HG02840 (cell line): ENCODE measurements around the gene SREBF1.

Source experiments
- ATAC-seq: cut with Tn5 transposase; IDR thresholded peaks from one replicate; pipeline ENCODE4 v1.9.1; 2021; ENCODE audit warnings: mild to moderate bottlenecking, moderate library complexity, moderate number of reproducible peaks; ENCODE audit not compliant: unreplicated experiment, low FRiP score

Gene SREBF1

DNA sequence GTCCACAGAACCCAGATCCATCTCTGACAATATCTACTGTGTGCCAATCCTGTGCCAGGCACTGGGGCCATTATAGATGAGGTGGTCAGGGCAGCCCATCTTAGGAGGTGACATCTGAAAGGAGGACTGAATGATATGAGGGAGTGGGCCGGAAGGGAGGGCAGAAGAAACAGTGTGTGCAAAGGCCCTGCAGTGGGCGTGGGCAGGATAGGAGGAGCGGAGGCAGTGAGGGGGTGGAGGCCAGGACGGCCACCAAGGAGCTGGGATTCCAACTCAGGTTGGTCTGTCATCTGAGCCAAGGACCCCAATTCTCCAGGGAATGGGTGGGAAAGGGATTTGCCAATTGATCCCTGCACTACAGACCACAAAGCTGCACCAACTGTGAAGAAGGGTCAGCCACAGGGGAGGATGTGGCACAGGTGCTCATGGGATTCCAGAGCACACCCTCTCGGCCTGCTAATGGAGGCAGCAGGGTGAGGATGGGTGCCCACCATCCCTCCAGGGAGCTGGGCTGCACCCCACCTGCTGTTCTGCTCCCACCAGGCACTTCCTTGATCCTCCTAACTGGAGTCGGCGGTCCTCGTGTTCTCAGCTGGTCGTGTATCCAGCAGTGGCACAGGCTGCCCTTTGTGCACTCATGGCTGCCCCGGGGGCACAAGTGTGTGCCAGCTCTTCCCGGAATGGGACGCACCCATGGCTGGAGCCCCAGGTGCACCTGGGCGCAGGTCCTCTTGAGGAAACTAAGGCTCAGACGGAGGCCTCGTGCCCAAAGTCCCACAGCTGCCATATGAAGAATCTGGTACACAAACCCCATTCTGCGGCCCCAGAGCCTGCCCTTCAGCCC is 9.6 kb downstream of the SREBF1 start:
- ATAC-seq: no peak

DNA sequence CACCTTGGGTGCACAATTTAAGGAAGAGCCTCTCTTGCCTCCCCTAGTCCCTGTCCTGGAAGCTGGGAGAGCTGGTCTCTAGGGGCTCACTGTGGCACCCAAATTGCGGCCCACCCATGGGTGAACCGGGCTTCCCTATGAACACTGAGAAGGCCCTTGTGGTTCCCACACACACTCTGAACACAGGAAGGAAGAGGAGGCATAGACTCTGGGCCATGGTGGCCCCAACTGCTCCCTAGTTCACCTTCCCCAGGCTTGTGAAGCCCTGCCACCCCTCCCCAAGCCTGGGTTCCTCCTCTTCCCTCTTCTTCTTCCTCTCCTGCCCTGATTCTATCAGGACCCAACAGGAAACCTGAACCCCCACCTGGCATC is 10.5 kb downstream of the SREBF1 start:
- ATAC-seq: no peak

DNA sequence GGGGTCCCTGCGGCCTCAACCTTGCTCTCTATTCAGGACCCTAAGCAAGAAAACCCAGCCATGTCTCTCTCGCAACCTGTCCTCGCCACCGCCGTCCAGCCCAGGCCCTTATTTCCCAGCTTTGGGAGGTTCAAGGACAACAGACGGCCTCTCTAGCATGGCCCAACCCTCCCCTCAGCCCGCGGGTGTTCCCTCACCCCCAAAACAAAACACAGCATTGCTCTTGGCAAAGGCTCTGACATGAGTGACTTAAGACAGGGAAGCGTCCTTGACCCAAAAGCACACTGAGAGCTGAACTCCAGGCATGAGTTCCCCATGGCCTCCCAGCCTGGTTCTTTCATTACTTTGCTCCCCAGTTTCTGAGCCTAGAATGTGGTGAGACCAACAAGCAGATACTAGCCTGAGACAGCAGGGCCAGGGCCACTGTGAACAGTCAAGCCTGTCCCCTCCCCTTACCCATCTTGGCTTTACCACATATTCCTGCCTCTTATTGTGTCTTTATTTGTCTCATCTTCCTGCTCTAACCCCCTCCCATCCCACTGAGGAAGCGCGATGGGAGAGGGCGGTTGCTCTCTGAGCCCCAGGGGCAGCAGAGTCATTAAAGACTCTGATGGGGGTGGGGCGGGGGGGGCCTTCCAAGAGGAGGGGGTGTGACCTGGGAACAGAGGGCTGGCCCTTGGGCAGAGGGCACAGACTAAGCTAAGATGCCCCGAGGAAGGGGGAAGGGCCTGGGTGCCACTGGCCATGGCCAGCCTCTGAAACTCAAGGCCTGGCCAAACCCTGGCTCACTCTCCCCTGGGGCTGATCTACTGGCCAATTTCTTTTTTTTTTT is 11.8 kb downstream of the SREBF1 start:
- no peak for ATAC-seq

DNA sequence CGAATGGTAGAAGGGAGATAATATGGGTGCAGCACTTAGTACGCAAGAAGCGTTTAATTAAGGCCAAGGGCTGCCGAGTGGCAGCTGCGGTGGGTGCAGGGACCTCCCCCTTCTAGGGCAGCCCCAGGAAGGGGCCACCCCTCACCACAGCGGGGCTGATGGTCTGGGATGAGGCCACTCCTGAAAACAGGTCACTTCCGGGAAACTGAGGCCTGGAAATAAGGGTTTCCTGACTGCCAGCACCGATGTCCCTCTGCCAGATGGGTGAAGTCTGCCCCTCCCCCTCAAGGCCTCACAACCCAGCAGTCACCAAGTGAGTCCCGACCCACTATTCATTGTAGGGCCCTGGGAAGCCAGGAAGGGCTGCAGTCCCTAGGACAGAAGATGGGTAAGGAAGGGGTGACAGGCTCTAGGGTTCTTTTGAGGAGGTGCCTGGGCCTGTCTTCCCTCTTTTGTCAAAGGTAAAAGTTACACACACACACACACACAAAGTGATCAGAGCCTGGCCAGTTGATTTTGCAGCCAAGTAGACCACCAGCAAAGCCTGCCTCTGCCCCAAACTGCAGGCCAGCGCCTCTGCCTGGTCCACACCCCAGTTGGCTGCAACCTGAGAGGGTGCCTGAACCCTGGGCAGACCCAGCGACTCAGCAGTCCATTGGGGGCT is 12.5 kb downstream of the SREBF1 start:
- ATAC-seq: peak; percentile 6

DNA sequence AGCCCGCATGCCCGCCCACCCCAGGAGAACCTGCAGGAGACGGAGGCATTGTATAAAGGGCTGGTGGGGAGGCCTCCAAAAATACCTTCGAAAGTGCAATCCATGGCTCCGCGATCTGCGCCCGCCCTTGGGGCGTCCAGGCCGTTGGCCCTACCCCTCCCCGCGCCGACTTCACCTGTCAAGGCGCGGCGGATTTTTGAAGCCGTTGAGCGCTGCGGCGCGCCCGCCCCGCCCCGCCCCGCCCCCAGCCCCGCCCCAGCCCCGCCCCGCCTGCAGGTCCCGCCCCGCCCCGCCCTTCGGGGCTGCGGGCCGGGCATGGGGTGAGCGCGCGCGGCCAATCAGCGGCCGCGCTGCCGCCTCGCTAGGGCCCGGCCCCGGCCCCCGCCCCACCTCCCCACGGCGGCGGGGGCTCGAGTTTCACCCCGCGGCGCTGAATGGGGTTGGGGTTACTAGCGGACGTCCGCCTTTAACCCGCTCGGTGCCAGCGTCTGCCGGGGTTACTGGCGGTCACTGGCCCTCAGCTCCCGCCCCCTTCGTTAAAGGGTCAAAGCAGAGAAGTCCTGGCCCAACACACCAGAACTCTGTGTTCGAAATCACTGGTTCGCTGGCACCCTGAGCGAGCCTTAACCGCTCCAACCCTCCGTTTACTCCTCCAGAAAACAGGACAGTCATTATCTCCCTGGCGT is 13.2 kb downstream of the SREBF1 start:
- ATAC-seq: peak; percentile 71

DNA sequence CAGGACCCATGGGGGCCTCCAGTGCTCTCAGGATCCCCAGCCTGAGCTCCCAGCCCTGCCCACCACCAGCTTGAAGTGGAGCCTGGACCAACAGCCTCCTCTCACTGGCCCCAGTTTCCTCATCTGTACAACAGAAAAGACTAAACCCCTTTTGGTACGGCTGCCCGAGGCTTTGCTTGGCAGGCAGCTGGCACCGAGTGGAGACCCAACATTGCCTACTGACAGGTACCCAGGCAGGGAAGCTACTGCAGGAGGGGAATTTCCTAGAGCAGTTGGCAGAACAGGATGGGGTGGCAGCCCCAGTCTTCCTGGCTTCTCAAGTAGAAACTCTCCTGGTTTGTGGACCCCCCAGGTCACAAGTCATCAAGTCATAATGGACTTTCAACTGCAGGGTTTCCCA is 14.2 kb downstream of the SREBF1 start:
- no peak for ATAC-seq

DNA sequence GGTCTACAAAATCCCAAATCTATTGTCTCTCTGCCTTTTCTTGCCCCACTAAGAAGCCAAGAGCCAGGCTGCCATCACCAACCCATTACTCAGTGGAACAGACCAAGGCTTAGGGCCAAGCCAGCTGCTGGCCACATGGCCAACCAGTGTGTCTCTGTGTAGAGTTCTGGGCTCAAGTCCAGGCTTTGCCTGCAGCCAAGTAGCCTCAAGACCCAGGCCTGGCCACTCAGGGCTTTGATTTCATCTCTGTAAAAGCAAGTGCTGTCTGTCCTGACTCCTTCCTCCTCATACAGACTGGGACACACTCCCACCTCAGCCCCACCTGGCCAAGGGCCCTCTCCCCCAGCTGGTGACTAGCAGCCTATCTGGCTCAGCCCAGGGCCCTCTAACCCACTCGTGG is 14.6 kb downstream of the SREBF1 start:
- ATAC-seq: no peak

DNA sequence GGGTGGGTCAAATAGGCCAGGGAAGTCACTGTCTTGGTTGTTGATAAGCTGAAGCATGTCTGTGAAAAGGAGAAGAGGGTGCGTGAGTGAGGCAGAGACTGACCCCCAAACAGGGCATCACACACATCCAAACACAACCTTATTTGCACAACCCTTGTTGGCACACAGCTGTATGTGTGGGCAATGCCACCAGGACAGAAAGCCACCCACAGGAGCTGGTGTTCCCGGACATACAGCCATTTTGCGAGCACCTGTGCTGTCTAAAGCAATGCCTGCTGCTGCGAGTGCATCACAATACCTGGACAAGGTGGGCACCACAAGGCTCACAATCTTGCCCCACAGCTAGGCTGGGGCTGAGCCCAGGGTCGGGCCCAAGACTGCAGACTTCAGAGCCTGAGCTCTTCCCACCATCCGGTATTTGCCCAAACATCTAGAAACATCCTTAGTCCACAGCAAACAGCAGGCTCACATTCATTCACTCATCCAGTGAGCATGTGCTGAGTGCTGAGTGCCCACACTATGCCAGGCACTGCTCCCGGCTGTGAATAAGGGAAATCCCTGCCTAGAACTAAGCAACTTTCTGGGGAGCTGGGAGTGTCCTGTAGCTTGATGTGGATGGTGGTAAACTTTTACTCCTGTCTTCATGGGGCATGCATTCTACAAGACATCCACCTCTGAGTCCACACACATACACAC is 16.2 kb downstream of the SREBF1 start:
- no peak for ATAC-seq

DNA sequence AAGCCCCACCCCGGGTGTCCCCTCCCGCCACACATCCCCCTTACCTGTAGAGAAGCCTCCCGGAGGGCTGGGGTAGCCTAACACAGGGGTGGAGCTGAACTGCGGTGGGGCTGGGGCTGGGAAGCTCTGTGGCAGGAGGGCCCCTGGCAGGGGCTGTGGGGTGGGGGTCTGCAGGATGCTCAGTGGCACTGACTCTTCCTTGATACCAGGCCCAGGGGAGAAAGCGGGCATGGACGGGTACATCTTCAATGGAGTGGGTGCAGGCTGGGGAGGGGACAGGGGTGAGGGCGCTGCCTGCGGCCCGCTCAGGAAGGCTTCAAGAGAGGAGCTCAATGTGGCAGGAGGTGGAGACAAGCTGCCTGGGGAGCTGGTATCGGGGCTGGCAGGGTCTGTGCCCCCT is 16.7 kb downstream of the SREBF1 start:
- ATAC-seq: no peak

DNA sequence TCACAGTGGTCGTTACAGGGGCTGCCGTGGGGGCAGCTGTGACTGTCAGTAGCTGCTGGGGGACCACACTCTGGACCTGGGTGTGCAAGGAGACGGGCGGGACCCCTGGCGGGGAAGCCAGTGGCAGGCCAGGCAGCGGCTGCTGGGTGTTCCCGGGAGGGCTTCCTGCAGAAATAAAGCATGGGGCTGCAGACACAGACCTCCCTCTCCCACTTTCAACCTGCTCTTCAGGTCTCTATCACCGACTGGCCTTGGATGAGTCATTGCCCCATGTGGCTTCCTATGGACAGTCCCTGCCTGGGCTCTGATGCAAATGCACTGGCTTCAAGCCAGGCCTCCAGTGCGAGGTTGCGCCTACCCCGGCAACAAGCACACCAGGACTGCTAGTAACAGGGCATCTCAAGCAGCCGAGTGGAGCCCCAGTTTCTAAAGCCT is 17.2 kb downstream of the SREBF1 start:
- ATAC-seq: no peak

DNA sequence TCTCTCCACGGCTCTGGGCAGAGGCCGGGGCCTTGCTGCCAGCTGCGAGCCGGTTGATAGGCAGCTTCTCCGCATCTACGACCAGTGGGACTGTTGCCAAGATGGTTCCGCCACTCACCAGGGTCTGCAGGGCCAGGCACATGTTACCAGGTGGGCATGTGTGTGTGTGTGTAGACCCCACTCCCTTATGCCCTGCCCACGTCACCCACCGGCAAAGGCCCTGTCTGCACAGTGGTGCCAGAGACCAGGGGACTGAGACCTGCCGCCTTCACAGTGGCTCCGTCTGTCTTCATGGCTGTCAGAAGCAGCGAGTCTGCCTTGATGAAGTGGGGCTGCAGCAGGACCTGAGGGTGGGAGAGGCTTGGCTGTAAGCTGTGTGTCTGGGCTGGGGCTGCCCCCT is 17.7 kb downstream of the SREBF1 start:
- no peak for ATAC-seq

DNA sequence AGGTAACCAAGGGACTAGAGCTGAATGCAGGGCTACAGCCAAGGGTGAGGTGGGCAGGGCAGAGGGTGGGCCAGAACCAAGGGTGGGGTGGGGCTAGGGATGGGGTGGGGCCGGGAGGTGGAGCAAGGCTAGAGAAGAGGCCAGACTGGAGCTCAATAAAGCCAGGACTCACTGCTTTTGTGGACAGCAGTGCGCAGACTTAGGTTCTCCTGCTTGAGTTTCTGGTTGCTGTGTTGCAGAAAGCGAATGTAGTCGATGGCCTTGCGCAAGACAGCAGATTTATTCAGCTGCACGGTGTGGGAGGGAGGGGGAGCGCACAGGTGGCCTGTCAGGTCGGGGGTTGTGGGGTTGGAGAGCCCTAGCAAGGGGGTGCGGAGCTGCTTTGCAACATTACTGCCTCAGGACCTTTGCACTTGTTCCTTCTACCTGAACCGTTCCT is 18.7 kb downstream of the SREBF1 start:
- no peak for ATAC-seq

DNA sequence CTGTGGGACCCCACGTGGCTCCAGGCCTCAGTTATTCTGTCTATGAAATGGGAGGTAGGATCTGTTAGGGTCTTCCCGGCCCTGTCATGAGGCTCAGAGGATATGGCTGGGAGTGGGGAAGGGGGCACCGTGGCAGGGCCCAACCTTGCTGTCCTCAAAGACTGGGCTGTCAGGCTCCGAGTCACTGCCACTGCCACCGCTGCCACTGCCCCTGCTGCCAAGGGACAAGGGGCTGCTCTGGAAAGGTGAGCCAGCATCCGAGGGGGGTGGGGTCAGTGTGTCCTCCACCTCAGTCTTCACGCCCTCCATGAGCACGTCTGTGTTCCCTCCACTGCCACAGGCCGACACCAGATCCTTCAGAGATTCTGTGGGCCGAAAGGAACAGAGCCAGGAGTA is 19.2 kb downstream of the SREBF1 start:
- ATAC-seq: no peak

DNA sequence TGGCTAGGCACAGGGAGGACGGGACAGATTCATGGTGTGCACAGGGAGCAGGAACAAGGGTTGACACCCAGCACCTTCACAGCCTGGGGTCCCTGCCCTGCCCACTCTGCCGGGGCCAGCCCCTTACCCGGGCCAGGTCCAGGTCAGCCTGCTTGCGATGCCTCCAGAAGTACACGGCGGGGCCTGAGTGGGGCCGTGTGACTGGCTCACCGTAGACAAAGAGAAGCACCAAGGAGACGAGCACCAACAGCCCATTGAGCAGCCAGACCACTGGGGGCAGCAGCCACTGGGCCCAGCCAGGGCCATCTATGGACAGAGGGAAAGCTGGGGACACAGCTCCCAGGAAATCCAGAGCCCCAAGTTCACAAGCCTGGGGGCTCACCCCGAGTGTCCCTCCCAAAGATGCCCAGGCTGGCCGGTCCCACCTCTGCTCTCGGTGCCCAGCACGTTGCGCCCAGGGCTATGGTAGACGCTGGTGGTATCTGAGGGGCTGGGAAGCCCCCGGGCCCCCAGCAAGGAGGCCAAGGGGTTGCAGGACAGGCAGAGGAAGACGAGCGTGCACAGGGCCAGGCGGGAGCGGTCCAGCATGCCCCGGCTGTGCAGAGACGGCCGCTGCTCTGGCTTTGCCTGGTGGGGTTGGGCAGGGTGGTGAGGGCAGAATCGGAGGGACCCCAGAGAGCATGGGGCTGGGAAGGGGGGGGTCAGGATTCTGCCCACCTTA is 19.8 kb downstream of the SREBF1 start:
- ATAC-seq: no peak

DNA sequence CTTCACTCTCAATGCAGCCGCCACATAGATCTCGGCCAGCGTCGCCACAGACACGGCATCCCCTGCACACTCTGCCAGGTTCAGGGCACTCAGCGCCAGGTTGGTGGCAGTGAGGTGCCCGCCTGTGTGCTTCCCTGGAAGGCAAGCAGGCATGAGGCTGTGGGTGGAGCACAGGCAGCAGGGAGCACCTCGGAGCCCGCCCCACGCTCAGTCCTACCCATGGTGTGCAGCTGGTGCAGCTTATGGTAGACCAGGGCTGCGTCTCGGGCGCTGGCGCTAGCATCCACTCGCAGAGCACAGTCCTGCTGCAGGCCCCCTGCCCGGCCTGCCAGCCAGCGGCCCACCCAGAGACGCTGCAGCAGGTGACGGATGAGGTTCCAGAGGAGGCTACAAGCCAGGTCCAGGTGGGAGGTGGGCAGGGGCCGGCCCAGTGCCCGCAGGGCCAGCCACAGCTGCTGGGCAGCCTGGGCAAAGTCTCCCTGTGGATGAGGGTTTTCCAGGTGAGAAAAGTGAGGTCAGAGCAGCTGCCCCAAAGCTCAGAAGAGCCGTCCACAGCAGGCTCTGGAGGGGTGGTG is 20.5 kb downstream of the SREBF1 start:
- no peak for ATAC-seq

DNA sequence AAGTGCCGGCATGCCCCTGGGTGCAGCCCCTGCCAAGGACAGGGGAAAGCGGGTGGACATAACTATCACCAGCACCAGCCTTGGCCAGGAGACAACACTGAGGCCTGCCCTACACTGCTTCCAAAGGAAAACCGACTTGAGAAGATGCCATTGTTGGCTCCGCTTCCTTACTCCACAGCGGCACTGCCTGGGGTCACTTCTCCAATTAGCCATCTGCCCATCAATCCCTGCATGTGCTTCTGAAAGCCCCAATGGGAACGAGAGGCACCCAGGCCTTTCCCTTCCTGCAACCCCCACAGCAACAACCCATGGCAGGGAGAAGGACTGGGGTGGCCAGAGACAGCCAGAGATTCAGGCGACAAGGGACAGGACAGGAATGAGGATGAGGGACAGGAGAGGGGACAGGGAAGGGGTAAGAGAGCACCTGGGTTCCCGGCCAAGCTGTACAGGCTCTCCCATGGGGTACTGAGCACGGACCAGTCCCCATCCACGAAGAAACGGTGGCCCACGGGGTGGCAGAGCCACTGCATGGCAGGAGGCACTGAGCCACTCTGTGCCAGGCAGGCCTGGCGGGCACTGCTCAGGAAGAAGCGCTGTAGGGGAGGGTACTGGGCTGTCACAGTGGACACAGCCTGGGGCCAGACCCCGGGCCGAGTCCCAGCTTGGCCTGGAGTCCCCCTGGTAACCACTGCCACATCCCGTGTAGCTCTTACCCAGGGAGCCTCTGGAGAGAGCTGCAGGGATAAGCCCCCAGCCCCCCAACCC is 21.2 kb downstream of the SREBF1 start:
- no peak for ATAC-seq

DNA sequence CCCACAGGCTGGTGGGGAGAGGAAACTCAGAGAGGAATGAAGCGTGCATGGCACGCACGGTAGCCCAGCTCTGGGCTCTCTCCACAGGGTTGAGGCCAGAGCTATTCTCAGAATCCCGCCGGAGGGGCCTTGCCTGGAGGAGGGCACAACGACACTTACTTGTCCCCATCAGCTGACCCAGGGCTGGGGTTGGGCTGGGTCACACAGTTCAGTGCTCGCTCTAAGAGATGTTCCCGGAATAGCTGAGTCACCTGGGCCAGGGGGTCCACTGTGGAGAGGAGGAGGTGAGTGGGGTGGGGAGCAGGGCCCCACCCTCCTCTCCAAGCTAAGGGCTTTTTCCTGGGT is 21.8 kb downstream of the SREBF1 start:
- no peak for ATAC-seq
